RKO (cell line): ENCODE data around the gene HNRNPA3.
"Not testable (repeated sequence)": the region's sequence is repeated elsewhere in the genome, so short reads cannot be mapped to it uniquely, and the experiment has no call there.

ENCODE experiments used
- DNase-seq: peaks from one replicate; pipeline ENCODE4 v3.0.0-alpha.2; 2016; ENCODE audit warnings: low spot score

Gene HNRNPA3

DNA sequence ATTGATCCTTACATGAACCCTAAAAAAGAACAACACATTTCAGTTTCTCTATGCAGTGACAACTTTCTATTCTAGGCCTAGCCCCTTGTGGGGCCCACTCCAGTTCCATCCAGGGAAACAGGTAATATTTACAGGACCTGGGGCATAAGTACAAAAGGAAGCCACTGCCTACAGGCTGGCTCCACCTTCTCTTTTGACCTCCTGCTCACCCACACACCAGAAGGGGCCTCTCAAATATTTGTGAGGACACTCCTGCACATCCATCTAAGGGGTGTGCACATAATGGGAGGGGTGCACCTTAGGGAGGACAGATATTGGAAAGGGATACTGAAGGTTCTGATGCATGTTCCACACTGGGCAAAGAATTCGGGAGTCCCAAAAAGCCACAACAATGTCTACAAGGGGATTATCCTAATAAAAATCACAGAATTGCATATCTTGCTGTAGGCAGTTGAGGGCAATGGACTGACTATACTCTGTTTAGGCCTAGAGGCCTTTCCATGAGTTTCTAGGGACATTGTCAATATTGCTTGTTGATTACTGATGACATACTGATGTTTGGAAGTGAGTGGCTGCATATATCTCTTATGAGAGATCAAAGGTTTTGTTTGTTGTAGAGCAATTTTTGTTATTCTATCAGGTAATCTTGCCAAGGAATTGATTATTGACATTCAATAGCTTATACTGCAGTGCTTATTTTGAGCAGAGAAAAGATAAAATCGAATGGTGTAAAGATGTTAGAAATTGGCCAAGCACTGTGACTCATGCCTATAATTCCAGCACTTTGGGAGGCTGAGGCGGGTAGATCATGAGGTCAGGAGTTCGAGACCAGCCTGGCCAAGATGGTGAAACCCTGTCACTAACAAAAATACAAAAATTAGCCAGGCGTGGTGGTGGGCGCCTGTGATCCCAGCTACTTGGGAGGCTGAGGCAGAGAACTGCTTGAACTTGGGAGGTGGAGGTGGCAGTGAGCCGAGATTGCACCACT, 23.8 kb upstream of the HNRNPA3 start:
- DNase-seq = no peak

DNA sequence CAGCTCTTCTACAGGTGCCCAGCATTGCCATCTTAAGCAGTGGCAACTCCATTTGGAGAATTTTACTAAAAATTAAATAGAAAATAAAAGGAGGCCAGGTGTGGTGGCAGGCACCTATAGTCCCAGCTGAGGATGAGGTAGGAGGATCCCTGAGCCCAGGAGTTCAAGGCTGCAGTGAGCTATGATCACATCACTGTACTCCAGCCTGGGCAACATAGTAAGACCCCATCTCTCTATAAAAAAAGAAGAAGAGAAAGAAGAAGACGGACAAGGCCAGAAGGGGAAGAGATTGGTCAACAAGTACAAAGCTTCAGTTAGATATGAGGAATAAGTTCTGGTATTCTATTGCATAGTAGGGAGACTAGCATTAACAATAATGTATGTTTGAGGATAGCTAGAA, 21.7 kb upstream of the HNRNPA3 start:
- DNase-seq = no peak

DNA sequence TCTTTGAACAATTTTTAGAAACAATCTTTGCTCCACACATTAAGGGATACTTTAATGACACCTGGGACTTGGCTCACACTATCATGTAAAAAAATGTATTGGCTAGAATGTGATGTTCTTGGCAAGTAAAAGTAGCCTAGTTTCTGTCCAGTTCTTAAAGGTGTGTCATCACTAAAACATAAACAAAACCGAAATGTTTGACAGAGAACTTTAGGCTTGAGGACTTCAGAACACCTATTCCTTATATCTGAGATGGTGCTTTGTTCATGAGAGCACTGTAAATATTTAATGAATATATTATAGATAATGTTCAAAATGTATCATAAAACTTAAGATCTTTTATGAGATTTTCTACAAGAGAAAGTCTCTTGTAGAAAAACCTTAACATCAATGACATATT, 19.8 kb upstream of the HNRNPA3 start:
- no peak for DNase-seq

DNA sequence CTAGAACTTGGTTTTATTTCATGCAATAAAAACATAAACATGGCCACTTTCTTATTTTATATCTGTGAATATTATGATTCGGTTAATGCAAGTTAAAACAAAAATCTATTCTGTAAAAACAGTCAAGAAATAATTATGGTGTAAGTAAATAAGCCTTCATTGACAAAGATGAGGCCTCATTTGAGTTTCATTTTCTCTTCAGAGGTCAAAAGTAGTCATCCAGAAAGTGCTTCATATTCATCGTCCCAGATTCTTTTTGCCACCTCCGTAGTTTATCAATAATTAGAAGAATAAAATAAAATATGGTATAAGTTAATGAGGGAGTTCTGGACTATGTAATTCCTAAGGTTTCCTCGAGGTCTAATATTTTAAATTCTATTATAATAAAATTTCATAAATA, 19.4 kb upstream of the HNRNPA3 start:
- no peak for DNase-seq

DNA sequence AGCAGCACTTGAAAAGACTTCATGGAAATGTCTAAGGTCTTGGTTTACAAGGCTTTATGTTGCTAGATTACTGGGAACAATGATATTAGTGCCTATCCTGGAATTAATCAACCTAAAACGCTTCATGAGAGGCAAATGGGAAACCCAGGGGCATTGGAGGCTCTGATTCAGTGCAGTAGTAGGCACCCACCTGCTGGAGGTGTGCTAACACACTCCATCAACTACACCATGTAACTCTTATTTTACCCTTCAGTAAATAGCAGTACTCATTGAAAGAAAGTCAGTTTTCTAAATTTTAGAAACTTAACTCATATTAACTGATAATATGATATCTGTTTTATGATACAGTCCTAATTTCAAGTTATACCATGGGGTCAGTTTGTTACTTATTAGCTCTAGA, 17.4 kb upstream of the HNRNPA3 start:
- no peak for DNase-seq

DNA sequence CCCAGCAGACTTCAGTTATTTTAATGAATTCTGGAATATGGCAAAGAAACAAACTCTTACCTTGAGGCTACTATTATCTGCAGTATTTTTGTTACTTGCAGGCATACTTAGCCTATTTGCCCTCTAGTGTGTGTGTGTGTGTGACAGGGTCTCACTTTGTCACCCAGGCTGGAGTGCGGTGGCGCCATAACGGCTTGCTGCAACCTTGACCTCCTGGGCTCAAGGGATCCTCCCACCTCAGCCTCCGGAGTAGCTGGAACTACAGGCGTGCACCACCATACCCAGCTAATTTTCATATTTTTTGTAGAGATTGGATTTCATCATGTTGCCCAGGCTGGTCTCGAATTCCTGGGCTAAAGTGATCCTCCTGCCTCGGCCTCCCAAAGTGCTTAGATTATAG, 12.2 kb upstream of the HNRNPA3 start:
- DNase-seq = not testable (repeated sequence)

DNA sequence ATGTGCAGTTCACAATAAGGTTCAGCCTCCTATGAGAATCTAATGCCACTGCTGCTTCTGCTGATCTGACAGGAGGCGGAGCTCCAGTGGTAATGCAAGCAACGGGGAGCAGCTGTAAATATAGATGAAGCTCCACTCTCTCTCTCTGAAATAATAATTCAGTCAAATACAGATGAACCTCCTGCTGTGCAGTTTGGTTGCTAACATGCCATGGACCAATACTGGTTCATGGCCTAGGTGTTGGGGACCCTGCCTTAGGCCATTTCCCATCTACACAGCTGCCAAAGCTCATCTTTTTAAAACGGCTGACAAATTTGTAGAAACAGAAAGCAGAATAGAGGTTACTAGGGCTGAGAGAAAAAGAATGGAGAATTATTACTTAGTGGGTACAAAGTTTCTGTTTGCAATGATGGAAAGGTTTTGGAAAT, 10.7 kb upstream of the HNRNPA3 start:
- no peak for DNase-seq

DNA sequence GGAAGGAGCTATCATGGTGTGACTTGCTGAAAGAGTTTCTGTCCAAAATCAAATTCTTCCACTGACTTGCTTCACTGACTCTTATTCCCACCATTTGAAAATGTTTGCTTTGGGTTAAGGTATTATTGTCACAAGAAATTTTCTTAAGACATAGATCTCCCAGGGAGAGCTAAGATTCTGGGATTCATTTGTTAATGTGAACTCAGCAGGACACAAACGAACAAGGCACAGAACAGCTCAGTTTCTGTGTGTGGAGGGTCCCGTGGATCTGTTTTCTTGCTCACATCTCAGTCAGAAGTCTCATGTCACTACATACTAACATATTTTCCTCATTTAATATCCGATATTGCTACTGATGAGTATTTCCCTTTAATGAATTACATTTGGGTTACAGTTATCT, 8.2 kb upstream of the HNRNPA3 start:
- DNase-seq = no peak

DNA sequence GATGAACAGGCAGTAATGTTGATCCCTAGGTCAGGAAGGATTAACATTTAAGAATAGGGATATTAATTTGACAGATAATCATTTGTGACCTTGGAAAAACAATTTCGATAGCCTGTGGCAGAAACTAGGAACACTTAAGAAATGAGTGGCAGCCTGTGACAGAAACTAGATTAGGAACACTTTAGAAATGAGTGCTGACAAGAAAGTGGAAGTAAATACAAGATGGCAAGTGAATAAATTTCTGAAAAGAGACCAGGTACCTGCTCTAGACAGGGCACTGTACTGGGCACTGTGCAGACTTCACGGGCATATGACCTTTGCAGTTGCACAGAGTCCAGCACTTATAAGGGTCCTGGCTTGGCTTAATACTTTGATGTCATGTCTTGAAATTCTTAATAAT, 5.5 kb upstream of the HNRNPA3 start:
- no peak for DNase-seq

DNA sequence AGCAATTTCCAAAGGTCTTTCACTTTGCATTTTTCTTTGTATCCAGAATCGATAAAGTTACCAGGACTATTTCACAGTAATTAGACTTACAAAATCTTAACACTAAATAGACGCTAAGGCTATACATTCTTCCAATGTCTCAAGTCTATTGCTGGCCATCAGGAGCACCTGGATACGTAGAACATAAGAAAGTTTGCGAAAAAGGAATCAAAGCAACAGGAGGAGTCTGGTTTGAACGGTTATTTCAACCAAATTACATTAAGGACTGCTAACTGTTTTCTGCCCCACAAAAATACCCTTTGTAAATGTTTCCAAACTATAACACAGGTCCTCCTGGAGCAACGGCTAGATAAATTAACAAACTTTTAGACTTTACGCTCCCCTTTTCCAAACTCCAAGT, 1.4 kb upstream of the HNRNPA3 start:
- DNase-seq = no peak

DNA sequence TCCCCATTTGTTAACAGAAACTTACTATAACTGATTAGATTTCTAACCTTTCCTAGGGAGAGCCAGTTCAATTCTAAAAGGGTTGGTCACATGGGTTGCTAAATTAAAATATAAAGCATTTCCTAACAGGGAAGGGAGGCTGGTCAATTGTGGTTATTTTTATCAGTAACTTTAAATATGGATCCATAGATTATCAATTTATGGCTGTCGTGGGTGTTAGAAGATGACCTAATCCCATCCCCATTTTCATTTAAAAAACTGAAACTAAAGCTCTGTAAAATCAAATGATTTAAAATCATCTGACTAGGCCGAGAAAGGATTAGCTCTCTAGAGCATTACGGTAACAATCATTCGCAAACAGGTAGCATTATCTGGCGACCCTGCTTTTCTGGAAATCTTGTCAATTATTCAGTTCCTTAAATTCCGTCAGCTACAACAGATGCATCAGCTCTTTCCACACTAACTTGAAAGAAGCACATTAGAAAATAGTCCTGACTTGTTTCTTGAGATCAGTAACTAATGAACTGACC, 953 bp upstream of the HNRNPA3 start:
- no peak for DNase-seq

DNA sequence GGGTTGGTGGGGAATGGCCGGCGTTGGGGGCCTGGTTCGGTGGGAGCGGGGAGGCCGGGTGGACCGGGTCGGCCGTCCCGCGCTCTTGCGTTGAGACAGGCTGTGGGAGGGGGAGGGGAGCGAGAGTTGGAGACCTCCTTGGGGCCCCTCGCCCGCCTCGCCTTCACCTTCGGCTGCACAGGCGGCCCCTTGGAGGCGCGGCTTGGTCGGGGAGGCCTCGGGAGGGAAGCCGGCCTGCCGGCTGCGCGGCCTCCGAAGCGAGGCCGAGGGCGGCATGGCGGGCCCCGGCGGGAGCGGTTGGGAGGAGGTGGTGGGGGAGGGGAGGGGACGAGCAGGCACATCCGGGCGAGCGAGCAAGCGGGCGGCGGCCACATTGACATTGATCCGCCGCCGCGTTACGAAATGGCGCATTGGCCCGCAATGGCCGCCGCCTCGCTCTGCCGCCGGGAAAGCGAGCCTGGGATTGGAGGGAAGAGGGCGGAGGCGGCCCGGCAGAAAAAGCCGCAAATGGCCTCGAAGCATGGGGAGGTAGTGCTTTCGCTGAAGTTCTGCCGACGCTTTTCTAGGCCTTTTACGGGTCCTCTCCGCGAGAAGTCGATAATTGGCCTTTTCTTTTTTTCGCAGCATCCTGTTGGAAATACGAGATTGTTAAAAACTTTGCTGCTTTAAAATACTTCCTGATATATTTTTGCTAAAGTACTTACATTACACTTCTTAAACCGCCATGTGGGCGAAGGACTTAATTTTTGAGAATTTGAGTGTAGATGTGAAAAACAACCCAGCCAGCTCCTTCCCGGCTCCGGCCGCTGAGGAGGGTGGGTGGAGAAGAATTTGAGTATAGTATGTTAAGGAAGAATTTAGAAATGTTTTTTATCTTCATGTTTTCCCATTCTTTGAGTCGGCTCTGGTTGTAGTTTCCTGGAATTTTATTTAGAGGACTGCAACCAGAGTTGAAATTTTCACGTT, 580 bp downstream of the HNRNPA3 start:
- peak; percentile 88 for DNase-seq

DNA sequence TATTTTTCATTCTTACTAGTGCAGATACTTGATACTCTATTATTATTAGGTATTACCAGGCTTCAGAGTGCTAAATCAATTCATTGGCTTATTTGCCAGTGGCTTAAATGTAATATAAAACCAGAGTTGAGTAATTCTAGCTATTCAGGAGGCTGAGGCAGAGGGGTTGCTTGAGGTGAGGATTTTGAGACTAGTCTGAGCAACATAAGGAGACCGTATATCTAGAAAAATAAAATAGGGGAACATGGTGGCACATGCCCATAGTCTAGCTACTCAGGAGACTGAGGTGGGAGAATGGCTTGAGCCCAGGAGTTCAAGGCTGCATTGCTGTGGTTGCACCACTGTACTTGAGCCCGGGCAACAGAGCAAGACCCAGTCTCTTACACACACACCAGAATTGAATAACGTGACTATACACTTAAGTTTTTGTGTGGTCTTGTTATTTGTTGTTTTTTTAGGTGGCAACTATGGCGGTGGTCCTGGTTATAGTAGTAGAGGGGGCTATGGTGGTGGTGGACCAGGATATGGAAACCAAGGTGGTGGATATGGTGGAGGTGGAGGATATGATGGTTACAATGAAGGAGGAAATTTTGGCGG, 4.8 kb downstream of the HNRNPA3 start:
- DNase-seq = no peak

DNA sequence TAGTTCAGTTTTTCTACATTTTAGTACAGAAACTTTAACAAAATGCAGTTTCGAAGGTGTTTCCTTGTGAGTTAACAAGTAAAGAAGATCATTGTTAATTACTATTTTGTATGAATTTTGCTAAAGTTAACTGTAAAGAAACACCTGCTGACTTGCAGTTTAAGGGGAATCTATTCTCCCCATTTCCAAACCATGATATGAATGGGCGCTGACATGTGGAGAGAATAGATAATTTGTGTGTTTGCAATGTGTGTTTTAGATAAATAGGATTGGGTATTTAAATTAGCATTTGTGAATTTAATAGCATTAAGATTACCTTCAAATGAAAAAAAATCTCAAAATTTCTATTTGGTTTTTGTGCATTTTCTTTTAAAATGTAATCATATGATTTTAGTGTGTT, 7.2 kb downstream of the HNRNPA3 start:
- not testable (repeated sequence) for DNase-seq

DNA sequence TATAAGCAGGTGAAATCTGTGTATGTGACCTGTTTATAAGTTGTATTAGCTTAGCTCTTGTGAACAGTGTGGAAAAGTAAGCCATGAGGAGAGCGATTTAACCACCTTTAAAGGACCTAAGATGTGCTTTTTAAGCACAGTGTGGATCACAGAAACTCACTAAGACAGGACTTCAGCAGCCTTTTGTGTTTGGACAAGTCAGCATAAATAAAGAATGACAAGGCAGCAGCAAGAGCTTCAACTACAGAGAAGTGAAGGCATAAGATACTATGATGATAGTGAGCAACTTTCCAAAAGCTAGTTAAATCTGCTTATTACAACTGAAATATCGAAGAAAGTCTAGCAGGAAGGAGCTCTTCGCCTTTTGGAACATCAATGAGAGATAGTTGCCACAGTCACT, 8.9 kb downstream of the HNRNPA3 start:
- no peak for DNase-seq

DNA sequence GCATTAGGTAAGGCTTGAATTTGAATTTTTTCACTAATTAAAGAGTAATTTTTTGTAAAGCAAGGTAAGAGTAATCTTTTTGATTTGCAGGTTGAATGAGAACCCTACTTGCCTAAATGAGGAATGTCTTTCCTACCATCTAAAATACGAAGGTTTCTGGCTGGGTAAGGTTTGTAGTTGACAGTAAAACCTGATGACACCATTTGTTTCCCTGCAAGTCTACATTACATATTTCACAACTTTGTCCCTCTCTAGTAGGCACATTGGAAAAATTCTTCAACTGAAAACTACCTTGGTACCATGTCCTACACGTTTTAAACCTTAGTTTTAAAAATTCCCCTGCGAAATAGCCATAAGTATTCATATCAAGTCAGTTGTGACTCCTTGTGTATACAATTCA, 9.4 kb downstream of the HNRNPA3 start:
- no peak for DNase-seq

DNA sequence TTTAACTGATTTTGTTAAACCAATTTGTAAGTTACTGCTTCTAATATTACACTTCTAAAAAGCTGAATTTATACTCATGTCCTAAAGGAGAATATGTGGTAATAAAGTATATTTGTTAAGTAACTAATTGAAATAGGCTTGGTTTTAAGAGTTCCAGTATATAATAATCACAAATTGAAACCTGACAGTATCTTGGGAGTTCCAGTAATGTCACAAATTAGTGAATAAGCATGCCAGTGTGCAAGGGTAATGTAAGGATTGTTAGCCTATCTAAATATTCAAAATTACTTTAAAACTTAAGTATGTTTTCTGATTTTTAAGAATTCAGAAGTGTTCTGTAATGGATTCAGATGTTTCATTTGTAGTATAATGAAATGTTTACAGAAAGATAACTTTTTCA, 10.8 kb downstream of the HNRNPA3 start:
- not testable (repeated sequence) for DNase-seq

DNA sequence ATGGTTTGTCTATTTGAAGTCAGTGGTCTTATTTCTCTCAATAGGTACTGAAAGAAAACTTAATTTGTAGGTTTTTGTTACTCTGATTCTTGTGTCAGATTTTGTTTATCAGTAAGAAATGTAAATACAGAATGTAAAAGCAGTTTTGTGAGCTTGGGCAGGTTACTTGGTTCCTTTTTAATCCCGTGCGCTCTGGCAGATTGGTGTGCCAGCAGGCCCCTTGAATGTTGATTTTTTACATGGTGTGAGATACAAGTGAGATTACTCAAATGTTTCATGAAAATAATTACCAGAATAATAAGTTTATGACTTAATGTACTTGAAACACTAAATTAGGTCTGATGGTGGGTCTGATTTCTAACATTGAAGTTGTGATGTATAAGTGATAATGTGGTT, 13.4 kb downstream of the HNRNPA3 start:
- DNase-seq = no peak

DNA sequence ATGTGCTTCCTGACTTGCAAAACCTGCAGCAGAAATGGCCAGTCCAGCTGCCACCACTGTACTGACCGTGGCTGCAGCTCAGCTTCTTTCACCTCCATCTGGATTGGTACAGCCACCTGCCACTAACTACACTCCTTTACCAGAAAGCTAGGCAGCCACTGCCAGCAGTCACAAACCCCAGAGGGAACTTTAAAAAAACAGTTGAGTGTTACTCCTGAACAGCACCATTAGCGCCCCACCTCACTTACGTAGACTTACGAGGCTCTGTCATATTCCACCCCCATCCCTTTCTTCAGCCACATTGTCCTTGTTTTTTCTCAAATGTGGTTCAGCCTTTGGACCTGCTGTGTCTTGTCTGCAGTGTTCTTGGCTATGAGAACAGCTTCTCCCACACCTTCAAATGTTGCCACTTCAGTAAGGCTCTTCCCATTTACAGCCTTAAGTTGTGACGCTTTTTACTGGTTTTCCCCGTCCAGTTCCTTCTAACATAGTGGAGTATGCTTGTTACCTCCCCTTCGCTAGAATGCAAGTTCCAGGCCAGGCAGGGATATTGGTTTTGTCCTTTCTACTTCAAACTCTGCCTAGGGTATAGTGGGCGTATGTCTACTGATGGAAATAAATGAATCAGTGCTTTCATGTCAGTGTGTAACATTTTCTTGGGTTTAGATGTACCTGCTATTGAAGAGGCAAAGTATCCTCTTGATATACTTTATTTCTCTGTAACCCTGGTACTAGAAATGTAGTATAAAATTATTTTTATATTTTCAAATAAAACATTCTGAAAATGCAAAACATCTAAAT, 17.0 kb downstream of the HNRNPA3 start:
- DNase-seq = no peak

DNA sequence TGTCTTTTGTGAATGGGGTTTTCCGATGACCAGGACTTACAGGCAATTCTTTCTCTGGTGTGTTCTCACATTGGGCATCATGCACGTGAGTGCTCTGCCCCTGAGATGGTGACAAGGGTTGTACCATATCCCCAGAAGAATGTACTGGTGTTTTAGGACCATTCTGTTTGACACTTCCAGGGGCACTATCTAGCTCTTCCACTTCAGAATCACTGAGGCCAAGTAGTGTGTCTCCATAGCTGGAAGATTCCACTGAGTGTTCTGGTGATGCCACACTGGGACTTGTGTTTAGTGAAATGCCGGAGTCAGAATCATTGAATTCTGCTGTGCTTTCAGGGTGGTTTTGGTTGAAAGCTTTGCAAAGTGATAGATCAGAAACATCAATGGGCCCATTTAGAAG, 18.7 kb downstream of the HNRNPA3 start:
- no peak for DNase-seq

DNA sequence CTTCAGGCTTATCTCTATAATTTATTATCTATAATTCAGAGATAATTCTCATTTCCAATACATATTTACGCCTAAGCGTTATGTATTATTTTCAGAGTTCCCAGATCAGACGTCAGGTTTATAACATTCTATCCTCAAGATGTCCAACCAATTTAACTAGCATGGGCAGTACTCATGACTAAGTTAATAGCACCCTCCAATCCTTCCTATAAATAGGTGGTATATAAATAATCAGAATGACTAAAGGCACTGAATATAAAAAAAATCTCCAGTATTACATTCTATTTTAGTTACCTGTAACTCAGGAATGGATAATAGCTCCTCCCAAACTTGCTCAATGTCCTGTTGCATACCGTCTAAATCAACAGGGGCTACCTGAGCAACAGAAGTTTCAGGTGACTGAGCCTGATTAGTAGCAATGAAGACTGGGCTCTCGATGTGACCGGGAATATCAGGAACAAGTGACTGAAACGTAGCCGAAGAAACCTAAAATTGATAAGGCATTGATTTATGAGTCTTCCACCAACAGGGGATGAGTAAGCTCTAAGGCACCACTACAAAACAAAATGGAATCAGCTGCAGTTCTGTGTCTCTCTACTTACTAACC, 19.6 kb downstream of the HNRNPA3 start:
- DNase-seq = no peak
